Coronary artery (tissue), 2 donors: Measurements from ENCODE around the gene AQP6.
A peak's percentile ranks its signal among the peaks of the same experiment; 100 is the strongest.

Experiments
- DNase-seq: peaks from one replicate; pipeline ENCODE4 v3.0.0-alpha.2; 2017; ENCODE audit warnings: low spot score
- H3K27ac ChIP-seq, 2 donors: fragments of 200-600 bp; sonication (generic); one replicate each; pipeline ENCODE4 v1.5.1; 2016 to 2019
- H3K4me3 ChIP-seq: fragments of 200-600 bp; sonication (generic); 2 replicates; pipeline ENCODE4 v1.5.1; 2016; ENCODE audit warnings: mild to moderate bottlenecking, moderate library complexity
- TF ChIP-seq, protein P1 (sequence below): fragments of 200-600 bp; sonication (generic); IDR thresholded peaks from one replicate; pipeline ENCODE4 v1.5.1; 2019; ENCODE audit warnings: antibody characterized with exemption

The AQP6 gene, protein sequence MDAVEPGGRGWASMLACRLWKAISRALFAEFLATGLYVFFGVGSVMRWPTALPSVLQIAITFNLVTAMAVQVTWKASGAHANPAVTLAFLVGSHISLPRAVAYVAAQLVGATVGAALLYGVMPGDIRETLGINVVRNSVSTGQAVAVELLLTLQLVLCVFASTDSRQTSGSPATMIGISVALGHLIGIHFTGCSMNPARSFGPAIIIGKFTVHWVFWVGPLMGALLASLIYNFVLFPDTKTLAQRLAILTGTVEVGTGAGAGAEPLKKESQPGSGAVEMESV

DNA sequence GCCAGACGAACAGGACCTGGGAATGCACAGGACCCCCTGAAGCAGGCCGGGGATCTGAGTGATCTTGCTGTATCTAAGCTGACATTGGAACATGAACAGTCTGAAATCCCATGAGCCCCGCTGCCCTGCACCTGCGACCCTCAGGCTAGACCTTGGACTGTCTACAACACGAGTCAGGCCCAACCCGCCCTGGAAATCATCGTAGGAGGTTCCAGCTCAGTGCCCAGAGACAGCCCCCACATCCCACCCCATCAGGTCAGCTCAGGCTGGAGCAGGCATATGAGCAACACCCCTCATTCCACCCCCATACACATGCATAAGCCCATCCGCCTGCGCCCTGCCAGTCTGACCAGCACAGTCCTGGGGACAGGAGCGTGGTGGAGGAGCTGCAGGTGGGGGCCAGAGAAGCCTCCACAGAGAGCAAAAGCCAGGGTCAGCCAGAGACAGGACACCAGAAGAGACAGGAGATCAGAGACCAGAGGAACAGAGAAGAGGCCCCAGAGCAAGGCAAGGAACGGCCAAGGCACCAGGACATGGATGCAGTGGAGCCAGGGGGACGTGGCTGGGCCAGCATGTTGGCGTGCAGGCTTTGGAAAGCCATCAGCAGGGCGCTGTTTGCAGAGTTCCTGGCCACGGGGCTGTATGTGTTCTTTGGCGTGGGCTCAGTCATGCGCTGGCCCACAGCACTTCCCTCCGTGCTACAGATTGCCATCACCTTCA, at the start of gene AQP6:
Gene AQP6, plus strand, starts transcription at position 307 of the 720 bp plus-strand sequence. Its CDS starts 227 bp downstream, at position 534.
- DNase-seq = peak; percentile 70
- H3K27ac ChIP-seq = no peak within 1 kb of the TSS
- TF ChIP-seq, protein P1, sequence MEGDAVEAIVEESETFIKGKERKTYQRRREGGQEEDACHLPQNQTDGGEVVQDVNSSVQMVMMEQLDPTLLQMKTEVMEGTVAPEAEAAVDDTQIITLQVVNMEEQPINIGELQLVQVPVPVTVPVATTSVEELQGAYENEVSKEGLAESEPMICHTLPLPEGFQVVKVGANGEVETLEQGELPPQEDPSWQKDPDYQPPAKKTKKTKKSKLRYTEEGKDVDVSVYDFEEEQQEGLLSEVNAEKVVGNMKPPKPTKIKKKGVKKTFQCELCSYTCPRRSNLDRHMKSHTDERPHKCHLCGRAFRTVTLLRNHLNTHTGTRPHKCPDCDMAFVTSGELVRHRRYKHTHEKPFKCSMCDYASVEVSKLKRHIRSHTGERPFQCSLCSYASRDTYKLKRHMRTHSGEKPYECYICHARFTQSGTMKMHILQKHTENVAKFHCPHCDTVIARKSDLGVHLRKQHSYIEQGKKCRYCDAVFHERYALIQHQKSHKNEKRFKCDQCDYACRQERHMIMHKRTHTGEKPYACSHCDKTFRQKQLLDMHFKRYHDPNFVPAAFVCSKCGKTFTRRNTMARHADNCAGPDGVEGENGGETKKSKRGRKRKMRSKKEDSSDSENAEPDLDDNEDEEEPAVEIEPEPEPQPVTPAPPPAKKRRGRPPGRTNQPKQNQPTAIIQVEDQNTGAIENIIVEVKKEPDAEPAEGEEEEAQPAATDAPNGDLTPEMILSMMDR = no peak
- H3K4me3 ChIP-seq = no peak within 1 kb of the TSS

DNA sequence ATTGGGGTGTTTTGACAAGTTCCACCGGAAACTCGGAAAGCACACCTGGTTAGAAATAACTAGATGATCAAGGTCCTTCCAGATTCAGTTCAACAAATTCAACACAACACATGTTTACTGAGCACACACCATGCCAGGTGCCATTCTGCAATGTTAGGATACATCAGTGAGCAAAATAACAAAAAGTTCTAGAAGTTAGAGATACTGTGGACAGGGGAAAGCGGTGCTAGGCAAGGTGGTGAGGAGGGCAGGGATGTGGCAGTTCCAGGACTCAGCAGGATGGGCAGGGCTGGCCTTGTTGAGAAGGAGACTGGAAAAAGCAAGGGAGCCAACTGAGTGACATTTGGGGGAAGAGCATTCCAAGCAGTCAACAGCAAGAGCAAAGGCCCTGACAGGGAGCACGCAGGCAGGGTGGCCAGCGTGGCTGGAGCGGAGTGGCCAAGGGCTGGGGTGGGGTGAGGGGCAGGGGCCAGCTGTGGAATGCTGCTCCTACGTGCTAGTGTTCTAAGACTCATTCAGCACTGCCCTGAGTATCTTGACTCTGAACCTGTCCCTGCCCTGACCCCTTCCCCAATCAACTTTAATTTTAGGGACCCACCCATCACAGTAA, 49.6 kb upstream of the AQP6 start:
- peak; percentile 75 for DNase-seq
- H3K4me3 ChIP-seq = no peak overlapping the region
- TF ChIP-seq, protein P1 = no peak
- H3K27ac ChIP-seq = peak overlapping the region in 1 of 2 donors; percentile 64

- Histone ChIP-seq H3K4me3 (no peak overlapping the region), H3K27ac (peak overlapping the region in 1 of 2 donors; percentile 64)
- TF ChIP-seq, protein P1 = no peak
- no peak for DNase-seq
Measured at GRCh38 chr12:49923880-49924556, 48.7 kb upstream of the AQP6 start.

DNA sequence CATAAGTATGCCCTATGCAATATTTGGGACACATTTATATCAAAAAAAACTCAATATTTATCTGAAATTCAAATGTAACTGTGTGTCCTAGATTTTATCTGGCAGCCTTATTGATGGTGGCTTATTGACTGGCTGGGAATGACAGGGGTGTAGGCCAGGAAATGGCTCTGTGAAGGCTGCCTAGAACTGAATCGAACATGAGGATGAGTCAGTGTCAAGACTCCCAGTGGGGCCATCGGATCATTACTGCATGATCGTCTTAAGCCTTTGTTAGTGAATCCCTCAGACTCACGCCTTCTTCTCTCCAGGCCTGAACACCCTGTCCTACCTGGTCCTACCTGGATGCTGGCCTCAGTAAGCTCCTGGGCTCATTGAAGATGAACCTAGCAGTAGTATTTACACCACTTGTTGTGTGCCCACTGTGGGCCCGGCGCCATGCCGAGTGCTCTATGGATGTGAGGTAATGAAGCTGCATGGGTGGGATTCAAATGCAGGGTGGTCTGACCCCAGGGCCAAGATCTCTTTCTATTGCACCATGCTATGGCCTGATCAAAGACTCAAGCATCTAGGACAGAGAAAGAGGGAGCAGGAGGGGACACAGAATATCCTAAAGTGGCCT, 48.0 kb upstream of the AQP6 start:
- TF ChIP-seq, protein P1 = no peak
- DNase-seq = peak; percentile 66
- H3K4me3 ChIP-seq = no peak overlapping the region
- H3K27ac ChIP-seq = no peak overlapping the region

DNA sequence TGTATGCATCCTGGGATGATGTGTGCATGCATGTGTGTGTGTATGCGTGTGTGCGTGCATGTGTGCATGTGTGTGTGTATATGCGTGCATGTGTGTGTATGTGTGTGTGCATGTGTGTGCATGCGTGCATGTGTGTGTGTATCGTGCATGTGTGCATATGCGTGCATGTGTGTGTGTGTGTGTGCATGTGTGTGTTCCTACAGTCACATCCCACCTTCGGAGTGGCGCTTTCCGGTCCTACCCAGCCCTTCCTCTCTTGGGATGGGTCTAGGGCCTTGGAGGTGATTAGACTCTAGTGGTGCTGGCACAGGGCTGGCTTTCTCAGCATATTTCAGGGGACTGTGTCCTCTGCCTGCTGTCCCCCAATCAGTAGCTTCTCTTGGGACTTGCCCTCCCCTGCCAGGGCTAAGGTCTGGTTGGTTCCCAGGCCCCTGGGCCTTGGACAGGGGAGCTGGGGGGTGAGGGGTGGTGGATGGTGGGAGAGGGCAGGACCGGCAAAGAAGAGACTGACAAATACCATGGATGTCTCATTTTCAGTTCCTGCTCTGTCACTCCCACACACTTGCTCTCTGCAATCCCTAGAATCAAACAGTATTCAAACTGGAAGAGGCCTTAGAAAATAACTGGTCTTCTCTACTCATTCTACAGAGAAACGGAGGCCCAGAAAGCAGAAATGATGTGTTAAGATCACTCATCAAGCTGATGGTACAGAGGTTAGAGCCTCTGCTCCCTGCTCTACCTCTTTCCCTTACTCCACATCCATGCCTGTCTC, 47.1 kb upstream of the AQP6 start:
- Histone ChIP-seq H3K4me3 (no peak overlapping the region), H3K27ac (no peak overlapping the region)
- peak; percentile 66 for DNase-seq
- TF ChIP-seq, protein P1 = no peak

DNA sequence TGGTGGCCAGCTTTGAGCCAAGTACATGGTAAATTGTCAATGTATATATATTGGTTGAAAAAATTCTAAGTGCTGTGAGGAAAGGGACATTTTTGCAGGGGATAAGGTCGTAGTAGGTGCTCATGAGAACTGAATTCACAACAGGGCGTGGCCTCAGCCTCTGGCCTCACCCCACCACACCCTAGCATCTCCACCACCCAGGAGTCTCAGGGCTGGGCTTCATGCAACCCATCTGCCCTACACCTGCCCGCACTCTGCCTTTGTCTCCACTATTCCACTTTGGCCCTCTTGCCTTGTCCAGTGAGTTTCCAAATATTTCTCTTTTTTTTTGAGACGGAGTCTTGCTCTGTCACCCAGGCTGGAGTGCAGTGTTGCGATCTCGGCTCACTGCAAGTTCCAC, 44.3 kb upstream of the AQP6 start:
- H3K27ac ChIP-seq = no peak overlapping the region
- H3K4me3 ChIP-seq = no peak overlapping the region
- TF ChIP-seq, protein P1 = no peak
- DNase-seq = no peak
